ENCODE data around the gene TBC1D12.

DNA sequence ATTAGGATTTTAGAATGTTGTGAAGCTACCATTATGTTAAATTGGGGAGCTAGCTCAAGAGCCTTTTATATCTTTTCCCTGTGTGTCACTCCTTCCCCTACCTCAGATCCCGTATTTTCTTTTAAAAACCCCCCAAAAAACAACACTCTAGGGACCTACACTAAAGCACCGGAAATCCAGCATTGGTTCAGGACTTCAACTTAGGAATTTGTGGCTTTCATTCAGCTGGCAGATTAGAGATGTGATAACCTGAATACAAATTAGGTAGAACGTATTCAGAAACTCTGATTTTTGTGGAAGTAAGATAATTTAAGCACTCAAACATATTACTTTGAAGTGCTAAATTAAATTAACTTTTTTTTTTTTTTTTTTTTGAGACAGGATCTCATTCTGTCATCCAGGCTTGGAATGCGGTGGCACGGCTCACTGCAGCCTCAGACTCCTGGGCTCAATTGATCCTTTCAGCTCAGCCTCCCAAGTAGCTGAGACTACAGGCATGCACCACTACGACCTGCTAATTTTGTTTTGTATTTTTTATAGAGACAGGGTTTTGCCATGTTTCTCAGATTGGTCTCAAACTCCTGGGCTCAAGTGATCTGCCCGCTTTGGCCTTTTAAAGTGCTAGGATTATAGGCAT, 6.8 kb downstream of the TBC1D12 start:
- TF ChIP-seq, protein P1, sequence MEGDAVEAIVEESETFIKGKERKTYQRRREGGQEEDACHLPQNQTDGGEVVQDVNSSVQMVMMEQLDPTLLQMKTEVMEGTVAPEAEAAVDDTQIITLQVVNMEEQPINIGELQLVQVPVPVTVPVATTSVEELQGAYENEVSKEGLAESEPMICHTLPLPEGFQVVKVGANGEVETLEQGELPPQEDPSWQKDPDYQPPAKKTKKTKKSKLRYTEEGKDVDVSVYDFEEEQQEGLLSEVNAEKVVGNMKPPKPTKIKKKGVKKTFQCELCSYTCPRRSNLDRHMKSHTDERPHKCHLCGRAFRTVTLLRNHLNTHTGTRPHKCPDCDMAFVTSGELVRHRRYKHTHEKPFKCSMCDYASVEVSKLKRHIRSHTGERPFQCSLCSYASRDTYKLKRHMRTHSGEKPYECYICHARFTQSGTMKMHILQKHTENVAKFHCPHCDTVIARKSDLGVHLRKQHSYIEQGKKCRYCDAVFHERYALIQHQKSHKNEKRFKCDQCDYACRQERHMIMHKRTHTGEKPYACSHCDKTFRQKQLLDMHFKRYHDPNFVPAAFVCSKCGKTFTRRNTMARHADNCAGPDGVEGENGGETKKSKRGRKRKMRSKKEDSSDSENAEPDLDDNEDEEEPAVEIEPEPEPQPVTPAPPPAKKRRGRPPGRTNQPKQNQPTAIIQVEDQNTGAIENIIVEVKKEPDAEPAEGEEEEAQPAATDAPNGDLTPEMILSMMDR (conservative IDR thresholded peaks at IDR 0.05; ENCODE audit: low read depth, low read length) = no peak
- TF ChIP-seq EZH2 (IDR thresholded peaks at IDR 0.05; ENCODE audit: borderline replicate concordance, low read depth, low read length, poor library complexity, severe bottlenecking) = no peak

Data from A673 (cell line).